ENCODE data around the gene AKAP6.

DNA sequence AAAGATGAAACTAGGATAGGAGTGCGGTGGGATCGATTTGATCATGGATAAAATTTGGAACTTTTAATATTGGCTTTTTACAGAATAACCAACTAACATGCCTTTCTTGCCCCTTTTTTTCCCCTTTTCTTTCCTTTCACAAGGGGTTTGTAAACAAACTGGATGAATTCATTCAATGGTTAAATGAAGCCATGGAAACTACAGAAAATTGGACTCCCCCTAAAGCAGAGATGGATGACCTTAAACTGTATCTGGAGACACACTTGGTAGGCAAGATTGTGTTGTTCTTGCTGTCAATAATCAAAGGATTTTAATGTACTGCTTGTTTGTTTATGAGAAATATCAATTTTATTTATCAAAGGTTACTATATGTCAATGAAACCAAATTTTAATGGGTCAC is 247.9 kb downstream of the AKAP6 start:
- no peak for TF ChIP-seq HDAC6 (IDR thresholded peaks at IDR 0.05; ENCODE audit: low read depth, low read length)
- TF ChIP-seq MAFK (IDR thresholded peaks at IDR 0.05; ENCODE audit: low read depth, low read length), result no peak
- TF ChIP-seq NANOG (IDR thresholded peaks at IDR 0.05; ENCODE audit: insufficient read depth, low read depth, low read length, poor library complexity, severe bottlenecking), result no peak
- no peak for TF ChIP-seq EZH2 (IDR thresholded peaks at IDR 0.05; ENCODE audit: low read depth, low read length, severe bottlenecking)
- no peak for TF ChIP-seq SIX5 (IDR thresholded peaks at IDR 0.05; ENCODE audit: low read depth, low read length)
- no peak for TF ChIP-seq TEAD4 (IDR thresholded peaks at IDR 0.05; ENCODE audit: low read depth, low read length)
- TF ChIP-seq JUN (IDR thresholded peaks at IDR 0.05; ENCODE audit: low read depth, low read length), result no peak
- TF ChIP-seq TAF1 (IDR thresholded peaks at IDR 0.05; ENCODE audit: low read depth, low read length), result no peak
- TF ChIP-seq POLR2AphosphoS5 (IDR thresholded peaks at IDR 0.05; ENCODE audit: low read depth, low read length), result no peak
- TF ChIP-seq YY1 (IDR thresholded peaks at IDR 0.05; ENCODE audit: low read depth, low read length), result no peak
- TF ChIP-seq, protein P1, sequence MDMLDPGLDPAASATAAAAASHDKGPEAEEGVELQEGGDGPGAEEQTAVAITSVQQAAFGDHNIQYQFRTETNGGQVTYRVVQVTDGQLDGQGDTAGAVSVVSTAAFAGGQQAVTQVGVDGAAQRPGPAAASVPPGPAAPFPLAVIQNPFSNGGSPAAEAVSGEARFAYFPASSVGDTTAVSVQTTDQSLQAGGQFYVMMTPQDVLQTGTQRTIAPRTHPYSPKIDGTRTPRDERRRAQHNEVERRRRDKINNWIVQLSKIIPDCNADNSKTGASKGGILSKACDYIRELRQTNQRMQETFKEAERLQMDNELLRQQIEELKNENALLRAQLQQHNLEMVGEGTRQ (IDR thresholded peaks at IDR 0.05; ENCODE audit: low read length), result no peak
- TF ChIP-seq CREB1 (IDR thresholded peaks at IDR 0.05), result no peak
- TF ChIP-seq, protein P2, sequence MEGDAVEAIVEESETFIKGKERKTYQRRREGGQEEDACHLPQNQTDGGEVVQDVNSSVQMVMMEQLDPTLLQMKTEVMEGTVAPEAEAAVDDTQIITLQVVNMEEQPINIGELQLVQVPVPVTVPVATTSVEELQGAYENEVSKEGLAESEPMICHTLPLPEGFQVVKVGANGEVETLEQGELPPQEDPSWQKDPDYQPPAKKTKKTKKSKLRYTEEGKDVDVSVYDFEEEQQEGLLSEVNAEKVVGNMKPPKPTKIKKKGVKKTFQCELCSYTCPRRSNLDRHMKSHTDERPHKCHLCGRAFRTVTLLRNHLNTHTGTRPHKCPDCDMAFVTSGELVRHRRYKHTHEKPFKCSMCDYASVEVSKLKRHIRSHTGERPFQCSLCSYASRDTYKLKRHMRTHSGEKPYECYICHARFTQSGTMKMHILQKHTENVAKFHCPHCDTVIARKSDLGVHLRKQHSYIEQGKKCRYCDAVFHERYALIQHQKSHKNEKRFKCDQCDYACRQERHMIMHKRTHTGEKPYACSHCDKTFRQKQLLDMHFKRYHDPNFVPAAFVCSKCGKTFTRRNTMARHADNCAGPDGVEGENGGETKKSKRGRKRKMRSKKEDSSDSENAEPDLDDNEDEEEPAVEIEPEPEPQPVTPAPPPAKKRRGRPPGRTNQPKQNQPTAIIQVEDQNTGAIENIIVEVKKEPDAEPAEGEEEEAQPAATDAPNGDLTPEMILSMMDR (IDR thresholded peaks at IDR 0.05; ENCODE audit: control extremely low read depth in 1 of 3, insufficient read depth in 1 of 3, low read depth in 1 of 3, low read length in 3 of 3), result no peak
